NCI-H2107 treated with DMSO at 0.1 percent for 48 hours (cell line): ENCODE results near the gene TMC6.
"Not testable (repeated sequence)": the region's sequence is repeated elsewhere in the genome, so short reads cannot be mapped to it uniquely, and the experiment has no call there.

ENCODE experiments used
- DNase-seq: peaks from one replicate; lab custom pipeline; 2025; ENCODE audit not compliant: unreplicated experiment; lab: John Stamatoyannopoulos, UW

The TMC6 gene

GRCh38 chr17:78159575-78160158 is 31.1 kb upstream of the TMC6 start:
- no peak for DNase-seq

- no peak for DNase-seq
Observed at GRCh38 chr17:78154903-78155811, 26.6 kb upstream of the TMC6 start.

GRCh38 chr17:78151514-78152008 is 23.0 kb upstream of the TMC6 start:
- DNase-seq, result no peak

GRCh38 chr17:78148286-78149016 is 19.9 kb upstream of the TMC6 start:
- DNase-seq, result no peak

DNA sequence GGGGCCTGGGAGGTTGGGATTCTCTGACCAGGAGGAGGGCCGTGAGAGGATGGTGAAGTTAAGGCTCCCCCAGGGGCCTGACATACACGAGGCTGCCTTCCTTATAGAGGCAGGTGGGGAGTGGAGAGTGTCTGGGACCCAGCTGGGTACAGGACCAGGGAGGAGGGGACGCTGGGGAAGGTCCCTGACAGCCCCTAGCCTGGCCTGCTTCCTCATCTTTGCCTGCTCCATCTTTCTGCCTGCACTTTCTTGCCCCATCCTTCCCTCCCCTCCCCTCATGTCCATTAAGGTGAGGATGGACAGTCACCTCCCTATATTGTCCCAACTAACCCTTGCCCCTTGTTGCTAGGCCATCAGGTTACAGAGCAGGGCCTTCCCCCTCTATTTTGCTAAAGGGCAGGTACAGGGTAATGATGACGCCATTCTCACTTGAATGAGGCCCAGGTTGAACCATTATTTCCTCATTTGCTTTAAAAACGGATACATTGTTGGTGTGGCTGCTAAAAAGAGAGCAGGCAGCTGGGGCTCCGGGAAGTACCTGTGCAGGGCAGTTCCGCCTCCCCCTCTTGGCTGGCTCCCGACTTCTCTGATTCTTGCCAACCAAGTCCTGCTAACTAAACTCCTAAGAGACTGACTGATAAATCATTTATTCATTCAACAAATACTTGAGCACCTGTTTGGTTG is 18.9 kb upstream of the TMC6 start:
- DNase-seq, result no peak

- no peak for DNase-seq
Observed at GRCh38 chr17:78146881-78147280, 18.3 kb upstream of the TMC6 start.

- DNase-seq, result no peak
Observed at GRCh38 chr17:78146471-78146869, 17.9 kb upstream of the TMC6 start.

DNA sequence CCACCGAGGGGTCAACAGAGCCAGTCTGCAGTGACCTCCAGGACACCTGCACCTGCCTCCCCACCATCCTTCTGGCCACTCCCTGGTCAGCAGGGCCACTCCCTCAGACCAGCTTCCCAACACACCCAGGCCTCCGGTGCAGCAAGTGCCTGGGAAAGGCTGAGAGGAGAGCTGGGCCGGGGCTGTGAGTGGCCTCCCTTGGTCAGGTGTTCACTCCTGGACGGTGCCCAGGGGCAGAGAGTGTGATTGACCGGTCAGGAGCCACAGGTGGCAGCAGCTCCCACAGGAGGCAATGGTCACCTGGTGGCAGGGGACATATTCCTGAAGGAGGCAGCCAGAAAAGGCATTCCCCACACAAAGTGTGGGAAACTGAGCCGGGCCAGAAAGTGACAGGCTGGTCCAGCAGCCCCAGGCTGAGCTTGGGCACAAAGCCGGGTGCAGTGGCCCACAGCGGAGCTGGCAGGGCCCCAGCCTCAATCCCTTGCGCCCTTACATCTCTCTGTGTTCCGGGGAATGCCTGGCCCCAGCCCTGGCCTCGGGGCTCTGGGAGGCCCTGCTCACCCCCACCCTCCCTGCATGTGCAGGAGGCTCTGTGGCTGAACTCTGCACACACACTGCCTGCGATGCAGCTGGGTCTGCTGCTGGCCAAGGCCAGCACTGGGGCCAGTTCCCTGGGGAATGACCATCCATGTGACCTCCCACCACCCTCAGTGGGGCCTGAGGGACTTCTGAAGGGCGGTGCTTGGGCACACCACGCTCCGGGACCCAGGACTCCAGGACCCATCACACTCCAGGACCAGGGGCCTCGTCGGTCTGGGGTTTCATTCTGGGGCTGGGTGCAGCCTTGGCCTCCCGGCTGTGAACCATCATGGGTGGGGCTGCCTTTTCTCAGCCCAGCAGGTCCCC is 16.4 kb upstream of the TMC6 start:
- DNase-seq, result no peak

DNA sequence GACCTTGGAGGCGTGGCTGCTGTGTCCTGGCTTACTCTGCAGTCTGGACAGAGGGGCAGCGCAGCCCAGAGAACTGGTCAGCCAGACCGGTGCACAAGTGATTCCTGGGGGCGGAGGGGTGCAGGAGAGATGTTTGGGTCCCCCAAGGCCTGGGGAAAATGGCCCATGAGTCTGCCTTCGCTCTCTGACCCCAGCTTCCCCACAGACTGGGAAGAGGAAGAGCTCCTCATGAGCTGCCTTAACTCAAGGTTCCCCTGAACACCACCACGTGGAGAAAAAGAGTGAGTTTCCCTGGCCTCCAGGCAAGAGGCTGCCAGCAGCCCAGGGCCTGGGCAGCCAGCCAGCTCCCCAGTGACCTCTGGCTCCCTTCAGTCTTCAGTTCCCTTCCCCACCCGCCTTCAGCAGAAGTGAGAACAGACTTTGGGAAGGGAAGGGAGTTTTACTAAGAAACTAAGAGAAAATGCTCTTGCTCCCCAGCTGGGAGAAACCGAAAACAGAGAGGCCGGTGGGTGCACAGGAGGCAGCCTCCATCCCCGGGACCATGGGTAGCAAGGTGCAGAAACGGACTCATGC is 15.7 kb upstream of the TMC6 start:
- no peak for DNase-seq

GRCh38 chr17:78143214-78144146 is 14.9 kb upstream of the TMC6 start:
- DNase-seq, result no peak

- no peak for DNase-seq
Observed at GRCh38 chr17:78142119-78142861, 13.7 kb upstream of the TMC6 start.

DNA sequence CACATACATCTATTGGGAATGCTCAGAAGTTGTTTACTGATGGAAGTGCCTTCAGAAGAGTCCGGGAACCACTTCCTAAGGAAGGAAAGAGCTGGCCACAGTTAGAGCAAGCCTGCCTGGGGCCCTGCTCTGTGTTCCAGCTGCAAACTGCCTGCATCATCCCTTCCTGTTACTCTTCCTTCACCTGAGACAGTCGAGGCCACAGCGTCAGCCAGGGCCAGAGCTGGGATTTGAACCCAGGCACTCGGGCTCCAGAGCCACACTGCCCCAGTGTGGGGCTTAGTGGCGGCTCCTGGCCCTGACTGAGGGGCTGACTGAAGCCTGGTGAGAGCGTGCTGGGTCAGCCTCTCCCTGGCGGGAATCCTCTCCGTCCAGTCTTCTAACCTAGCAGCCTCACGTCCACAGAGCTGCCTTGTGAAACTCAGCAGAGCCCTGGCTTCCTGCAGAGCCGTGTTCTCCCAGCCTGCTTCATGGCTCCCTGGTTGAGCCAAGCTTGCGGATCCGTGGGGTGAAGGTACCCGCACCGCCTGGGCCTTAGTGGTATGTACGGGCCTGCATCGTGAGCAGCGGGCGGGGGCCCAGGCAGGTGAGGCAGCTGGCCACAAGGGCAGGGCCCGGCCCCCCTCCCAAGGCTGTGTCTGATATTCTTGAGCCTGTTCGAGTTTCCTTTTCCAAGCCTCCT is 13.0 kb upstream of the TMC6 start:
- DNase-seq, result no peak

GRCh38 chr17:78140169-78141051 is 11.9 kb upstream of the TMC6 start:
- DNase-seq, result no peak

DNA sequence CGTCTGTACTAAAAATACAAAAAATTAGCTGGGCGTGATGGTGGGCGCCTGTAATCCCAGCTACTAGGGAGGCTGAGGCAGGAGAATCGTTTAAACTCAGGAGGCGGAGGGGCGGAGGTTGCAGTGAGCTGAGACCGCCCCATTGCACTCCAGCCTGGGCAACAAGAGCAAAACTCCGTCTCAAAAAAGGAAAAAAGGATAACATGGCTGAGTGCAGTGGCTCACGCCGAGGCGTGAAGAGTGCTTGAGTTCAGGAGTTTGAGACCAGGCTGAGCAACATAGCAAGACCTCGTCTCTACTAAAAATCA is 11.3 kb upstream of the TMC6 start:
- not testable (repeated sequence) for DNase-seq

DNA sequence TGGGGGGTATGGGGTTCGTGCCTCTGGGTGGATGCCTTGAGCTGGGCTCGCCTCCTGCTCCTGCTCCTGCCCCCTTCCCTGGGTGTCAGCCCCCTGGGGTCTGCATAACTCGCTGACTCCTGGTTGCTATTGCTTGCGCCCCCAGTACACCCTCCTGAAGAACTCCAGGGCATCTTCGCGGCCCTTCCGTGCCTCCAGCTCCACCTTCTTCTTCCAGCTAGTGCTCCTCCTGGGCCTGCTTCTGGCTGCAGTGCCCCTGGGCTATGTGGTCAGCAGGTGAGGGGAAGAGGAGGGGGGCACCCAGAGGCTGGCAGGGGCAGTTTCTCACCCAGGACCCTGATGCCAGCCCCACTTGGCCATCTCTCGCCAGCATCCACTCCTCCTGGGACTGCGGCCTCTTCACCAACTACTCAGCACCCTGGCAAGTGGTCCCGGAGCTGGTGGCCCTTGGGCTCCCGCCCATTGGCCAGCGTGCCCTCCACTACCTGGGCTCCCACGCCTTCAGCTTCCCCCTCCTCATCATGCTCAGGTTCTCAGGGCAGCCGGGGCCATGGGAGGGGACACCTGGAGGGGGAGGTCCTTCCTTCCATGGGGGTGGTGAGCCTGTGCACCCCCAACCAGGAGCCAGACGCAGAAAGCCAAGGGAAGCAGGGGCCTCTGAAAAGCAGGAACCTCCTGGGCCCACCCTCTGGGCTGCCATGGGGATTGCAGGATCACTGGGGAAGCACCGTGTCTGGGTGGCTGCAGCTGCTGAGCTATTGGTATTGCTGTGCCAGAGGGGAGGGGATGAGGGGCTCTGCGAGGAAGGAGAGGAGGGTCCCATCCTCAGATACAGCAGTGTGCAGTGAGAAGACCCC is 9.9 kb upstream of the TMC6 start:
- no peak for DNase-seq
